Measurements from ENCODE around the gene GASK1B.

The GASK1B gene

DNA sequence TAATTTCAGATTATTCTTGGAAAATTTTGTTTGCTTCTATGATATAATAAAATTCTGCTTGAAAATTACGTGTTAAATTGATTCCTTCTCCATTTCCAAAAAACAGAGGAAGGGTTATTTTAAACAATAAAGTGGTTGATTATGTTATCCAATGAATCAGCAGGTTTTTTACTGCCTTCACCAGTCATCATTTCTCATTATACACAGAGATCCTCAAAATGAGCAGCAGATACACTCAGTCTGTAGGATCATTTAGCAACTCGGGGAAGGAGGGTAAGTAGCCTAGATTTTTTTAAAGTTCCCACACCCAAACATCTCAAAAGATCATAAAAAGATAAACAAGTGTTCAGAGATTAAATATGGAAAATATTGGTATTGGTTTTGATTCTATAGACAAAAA lies 30.6 kb upstream of the GASK1B start:
- Histone ChIP-seq H3F3A (ENCODE audit: insufficient read depth, low read length) (no peaks in the 10 kb centered on the region), H3K36me3 (ENCODE audit: insufficient read depth, low read length) (no peaks in the 10 kb centered on the region), H3K27me3 (ENCODE audit: insufficient read depth, low read length) (no peaks in the 10 kb centered on the region), H4K20me1 (ENCODE audit: insufficient read depth, low read length) (no peaks in the 10 kb centered on the region), H2AFZ (ENCODE audit: low read length) (no peak overlapping the region), H3K4me3 (ENCODE audit: low read depth, low read length, poor library complexity, severe bottlenecking) (no peak overlapping the region), H3K9me2 (ENCODE audit: low read depth, low read length) (no peaks in the 10 kb centered on the region), H3K4me2 (ENCODE audit: low read length) (no peak overlapping the region), H3K9me3 (ENCODE audit: low read length) (no peaks in the 10 kb centered on the region), H3K4me1 (ENCODE audit: insufficient read depth, low read length, severe bottlenecking) (no peaks in the 10 kb centered on the region), H3K9ac (ENCODE audit: low read length) (no peak overlapping the region), H3K27ac (ENCODE audit: low read depth, low read length, poor library complexity, severe bottlenecking) (no peak overlapping the region), H3K79me2 (ENCODE audit: insufficient read depth, low read length) (no peaks in the 10 kb centered on the region)
- TF ChIP-seq, protein P1, sequence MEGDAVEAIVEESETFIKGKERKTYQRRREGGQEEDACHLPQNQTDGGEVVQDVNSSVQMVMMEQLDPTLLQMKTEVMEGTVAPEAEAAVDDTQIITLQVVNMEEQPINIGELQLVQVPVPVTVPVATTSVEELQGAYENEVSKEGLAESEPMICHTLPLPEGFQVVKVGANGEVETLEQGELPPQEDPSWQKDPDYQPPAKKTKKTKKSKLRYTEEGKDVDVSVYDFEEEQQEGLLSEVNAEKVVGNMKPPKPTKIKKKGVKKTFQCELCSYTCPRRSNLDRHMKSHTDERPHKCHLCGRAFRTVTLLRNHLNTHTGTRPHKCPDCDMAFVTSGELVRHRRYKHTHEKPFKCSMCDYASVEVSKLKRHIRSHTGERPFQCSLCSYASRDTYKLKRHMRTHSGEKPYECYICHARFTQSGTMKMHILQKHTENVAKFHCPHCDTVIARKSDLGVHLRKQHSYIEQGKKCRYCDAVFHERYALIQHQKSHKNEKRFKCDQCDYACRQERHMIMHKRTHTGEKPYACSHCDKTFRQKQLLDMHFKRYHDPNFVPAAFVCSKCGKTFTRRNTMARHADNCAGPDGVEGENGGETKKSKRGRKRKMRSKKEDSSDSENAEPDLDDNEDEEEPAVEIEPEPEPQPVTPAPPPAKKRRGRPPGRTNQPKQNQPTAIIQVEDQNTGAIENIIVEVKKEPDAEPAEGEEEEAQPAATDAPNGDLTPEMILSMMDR (IDR thresholded peaks at IDR 0.05; ENCODE audit: low read length), result no peak
- TF ChIP-seq EZH2 (IDR thresholded peaks at IDR 0.05; ENCODE audit: borderline replicate concordance, low read length), result no peak

DNA sequence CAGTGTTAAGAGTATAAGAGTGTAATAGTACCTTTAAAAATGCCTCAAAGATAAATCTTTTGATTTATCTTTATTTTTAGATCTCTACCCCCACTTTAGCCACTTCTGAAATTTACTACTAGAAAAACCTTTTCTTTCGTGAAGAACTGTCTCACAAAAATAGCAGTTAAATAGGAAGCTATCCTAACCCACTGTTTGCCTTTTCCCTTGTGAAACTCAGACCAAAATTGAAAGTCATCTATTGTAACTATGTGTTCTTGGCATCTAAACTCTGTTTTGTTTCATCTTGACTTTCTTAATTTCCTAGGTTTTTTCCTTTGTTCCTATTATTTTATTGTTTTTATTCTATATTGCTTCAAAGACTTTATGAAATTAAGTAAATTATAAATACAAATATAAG lies 29.7 kb upstream of the GASK1B start:
- Histone ChIP-seq H3K9ac (ENCODE audit: low read length) (no peak overlapping the region), H3K27ac (ENCODE audit: low read depth, low read length, poor library complexity, severe bottlenecking) (no peak overlapping the region), H3K27me3 (ENCODE audit: insufficient read depth, low read length) (no peaks in the 10 kb centered on the region), H3K9me3 (ENCODE audit: low read length) (no peaks in the 10 kb centered on the region), H3K79me2 (ENCODE audit: insufficient read depth, low read length) (no peaks in the 10 kb centered on the region), H3K4me2 (ENCODE audit: low read length) (no peak overlapping the region), H3K4me3 (ENCODE audit: low read depth, low read length, poor library complexity, severe bottlenecking) (no peak overlapping the region), H3F3A (ENCODE audit: insufficient read depth, low read length) (no peaks in the 10 kb centered on the region), H3K36me3 (ENCODE audit: insufficient read depth, low read length) (no peaks in the 10 kb centered on the region), H3K4me1 (ENCODE audit: insufficient read depth, low read length, severe bottlenecking) (no peaks in the 10 kb centered on the region), H2AFZ (ENCODE audit: low read length) (no peak overlapping the region), H4K20me1 (ENCODE audit: insufficient read depth, low read length) (no peaks in the 10 kb centered on the region), H3K9me2 (ENCODE audit: low read depth, low read length) (no peaks in the 10 kb centered on the region)
- TF ChIP-seq, protein P1 (IDR thresholded peaks at IDR 0.05; ENCODE audit: low read length), result no peak
- no peak for TF ChIP-seq EZH2 (IDR thresholded peaks at IDR 0.05; ENCODE audit: borderline replicate concordance, low read length)

DNA sequence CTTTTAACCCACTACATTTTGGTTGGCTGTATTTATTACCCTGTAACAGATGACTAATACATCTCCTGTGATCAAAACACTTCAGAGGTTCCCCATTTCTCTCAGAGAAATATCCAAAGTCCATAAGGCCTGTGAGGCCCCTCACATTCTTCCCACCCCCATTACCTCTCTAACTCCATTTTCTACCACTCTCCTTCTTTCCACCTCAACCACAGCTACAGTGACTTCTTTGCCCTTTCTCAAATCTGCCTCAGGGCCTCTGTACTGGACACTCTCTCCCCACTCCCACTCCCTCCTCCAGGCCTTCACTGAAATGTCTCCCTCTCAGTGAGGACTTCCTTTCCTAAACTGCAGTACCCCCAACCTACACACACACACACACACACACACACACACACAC lies 29.1 kb upstream of the GASK1B start:
- no peaks in the 10 kb centered on the region for H3K4me1 ChIP-seq (ENCODE audit: insufficient read depth, low read length, severe bottlenecking)
- no peak overlapping the region for H3K27ac ChIP-seq (ENCODE audit: low read depth, low read length, poor library complexity, severe bottlenecking)
- no peak overlapping the region for H3K9ac ChIP-seq (ENCODE audit: low read length)
- H3K4me3 ChIP-seq (ENCODE audit: low read depth, low read length, poor library complexity, severe bottlenecking), result no peak overlapping the region
- H2AFZ ChIP-seq (ENCODE audit: low read length), result no peak overlapping the region
- no peaks in the 10 kb centered on the region for H3K79me2 ChIP-seq (ENCODE audit: insufficient read depth, low read length)
- no peaks in the 10 kb centered on the region for H3F3A ChIP-seq (ENCODE audit: insufficient read depth, low read length)
- H3K9me2 ChIP-seq (ENCODE audit: low read depth, low read length), result no peaks in the 10 kb centered on the region
- TF ChIP-seq, protein P1 (IDR thresholded peaks at IDR 0.05; ENCODE audit: low read length), result no peak
- no peak for TF ChIP-seq EZH2 (IDR thresholded peaks at IDR 0.05; ENCODE audit: borderline replicate concordance, low read length)
- no peaks in the 10 kb centered on the region for H4K20me1 ChIP-seq (ENCODE audit: insufficient read depth, low read length)
- no peaks in the 10 kb centered on the region for H3K27me3 ChIP-seq (ENCODE audit: insufficient read depth, low read length)
- no peaks in the 10 kb centered on the region for H3K36me3 ChIP-seq (ENCODE audit: insufficient read depth, low read length)
- no peaks in the 10 kb centered on the region for H3K9me3 ChIP-seq (ENCODE audit: low read length)
- no peak overlapping the region for H3K4me2 ChIP-seq (ENCODE audit: low read length)
